Adrenal gland (tissue), 12 donors: ENCODE data around the gene WSB1. TPM values are rescaled to one million over a fixed set of nuclear protein-coding genes. Genes with fewer than 3 reads are reported as not detected.

Experiments used
- DNase-seq, 7 donors: peaks; one replicate each; pipeline ENCODE4 v3.0.0-alpha.2; 2019 to 2020
- H3K27ac ChIP-seq, 5 donors: fragments of 200-600 bp; sonication (generic) in 4 of 5; 1 replicate in 3 of 5; 2 replicates in 2 of 5; pipeline versions ENCODE4 v1.5.1 to v1.8.0; 2016 to 2020; ENCODE audit warnings: mild to moderate bottlenecking in 1 of 5
- H3K27me3 ChIP-seq: fragments of 200-600 bp; 2 replicates; pipeline ENCODE4 v1.8.0; 2021
- H3K36me3 ChIP-seq, 2 donors: fragments of 200-600 bp; replicated peaks in 1 of 2; 1 replicate in 1 of 2; 2 replicates in 1 of 2; pipeline versions ENCODE4 v1.5.1 to v1.8.0; 2018 to 2022
- H3K4me1 ChIP-seq, 2 donors: fragments of 200-600 bp; replicated peaks in 1 of 2; 1 replicate in 1 of 2; 2 replicates in 1 of 2; pipeline versions ENCODE4 v1.5.1 to v1.8.0; 2018 to 2021
- H3K4me3 ChIP-seq, 4 donors: fragments of 200-600 bp; sonication (generic) in 3 of 4; one replicate each; pipeline ENCODE4 v1.5.1; 2016 to 2018
- H3K9me3 ChIP-seq, 3 donors: fragments of 200-600 bp; sonication (generic) in 1 of 3; replicated peaks in 1 of 3; 1 replicate in 2 of 3; 2 replicates in 1 of 3; pipeline versions ENCODE4 v1.5.1 to v1.8.0; 2016 to 2021
- POLR2A ChIP-seq, 2 donors: fragments of 450-650 bp; IDR thresholded peaks; one replicate each; pipeline ENCODE4 v1.6.1; 2017; ENCODE audit warnings: antibody characterized with exemption in 2 of 2, mild to moderate bottlenecking in 2 of 2, moderate library complexity in 1 of 2
- WGBS, 4 donors: extraction: QIAGEN DNeasy Blood & Tissue Kit in 2 of 4; methylation state at CpG; one replicate each; pipeline versions ENCODE4 v1.1.5 to v1.1.7; 2013 to 2017; 5-methylcytosine and 5-hydroxymethylcytosine counted together
- intact Hi-C, 2 donors: fragments of 100-400 bp; cut with DNase I; formaldehyde crosslinking; loops; one replicate each; pipeline versions ENCODE4 v1.14.1 to v1.15.0; 2022 to 2023
- polyA plus RNA-seq, 3 donors: library from polyadenylated mRNA; stranded (reverse); fragments of 200-250 nt in 2 of 3; fragments of 350-450 nt in 1 of 3; fragmentation: Illumina TruSeq in 1 of 3; extraction: RNeasy Lipid Tissue Mini Kit (QIAGEN cat#74804) in 1 of 3; gene quantifications; one replicate each; pipeline ENCODE4 v1.2.3, GENCODE V29; 2013 to 2014
- total RNA-seq, 9 donors: library from RNA; depleted of rRNA in 4 of 9; stranded (reverse); fragments of >200 nt in 4 of 9; fragments of 120-200 nt in 1 of 9; fragmentation: NEBNext Ultra II Directional in 1 of 9; extraction: Animal tissue kit (Norgen Biotek cat#: 25700) in 1 of 9; gene quantifications; one replicate each; pipeline versions ENCODE4 v1.1.0 to v1.2.4, GENCODE V29; 2013 to 2023
- TF ChIP-seq, protein P1 (sequence below), 6 experiments: fragments of 450-650 bp in 4 of 6; fragments of 200-600 bp in 2 of 6; sonication (generic) in 1 of 6; IDR thresholded peaks; 1 replicate in 5 of 6; 2 replicates in 1 of 6; pipeline versions ENCODE4 v1.5.1 to v1.8.0; 2016 to 2021; ENCODE audit warnings: antibody characterized with exemption in 6 of 6, mild to moderate bottlenecking in 2 of 6, moderate library complexity in 1 of 6
- donor health status: healthy with polysubstance abuse.
- donor health status: Bipolar disorder and iron deficiency.
- donor health status: DM: yes; HTN: yes; CAD: no.
- donor health status: DM: no; HTN: no; CAD: no.
- donor health status: DM: no; HTN: no; CAD: no.
- donor health status: DM: yes; HTN: yes; CAD: no.

The WSB1 gene
- total and polyA plus RNA-seq, 12 donors = 27.5 to 170 (median 82.4) TPM

DNA sequence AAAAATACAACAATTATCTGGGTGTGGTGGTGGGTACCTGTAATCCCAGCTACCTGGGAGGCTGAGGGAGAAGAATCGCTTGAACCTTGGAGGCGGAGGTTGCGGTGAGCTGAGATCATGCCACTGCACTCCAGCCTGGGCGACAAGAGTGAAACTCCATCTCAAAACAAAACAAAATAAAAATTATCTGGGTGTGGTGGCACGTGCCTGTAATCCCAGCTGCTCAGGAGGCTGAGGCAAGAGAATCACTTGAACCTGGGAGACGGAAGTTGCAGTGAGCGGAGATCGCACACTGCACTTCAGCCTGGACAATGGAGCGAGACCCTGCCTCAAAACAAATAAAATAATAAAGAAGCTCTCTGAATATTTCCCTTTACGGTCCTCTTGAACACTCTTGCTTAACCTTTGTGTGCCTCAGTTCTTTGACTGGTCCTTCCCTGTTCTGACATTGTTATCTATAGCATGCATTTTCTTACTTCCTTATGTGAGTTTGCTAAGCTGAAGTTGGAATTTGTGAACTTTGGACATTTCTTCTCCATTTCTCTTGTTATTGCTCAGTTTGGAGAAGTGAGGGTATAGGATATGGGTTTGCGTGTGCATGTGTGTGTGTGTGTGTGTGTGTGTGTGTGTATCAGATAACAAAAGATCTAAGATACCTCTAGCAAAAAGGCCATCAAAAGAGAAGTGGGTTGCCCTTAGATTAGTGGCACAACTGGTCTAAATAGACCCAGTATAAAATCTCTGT lies 29.7 kb upstream of the WSB1 start:
- no peaks in the 10 kb centered on the region for H3K27me3 ChIP-seq
- no peak for DNase-seq
- no peaks in the 10 kb centered on the region for H3K9me3 ChIP-seq
- H3K4me1 ChIP-seq = no peaks in the 10 kb centered on the region
- H3K27ac ChIP-seq = no peak overlapping the region
- intact Hi-C loops = no loop called here
- no peaks in the 10 kb centered on the region for H3K36me3 ChIP-seq
- TF ChIP-seq, protein P1, sequence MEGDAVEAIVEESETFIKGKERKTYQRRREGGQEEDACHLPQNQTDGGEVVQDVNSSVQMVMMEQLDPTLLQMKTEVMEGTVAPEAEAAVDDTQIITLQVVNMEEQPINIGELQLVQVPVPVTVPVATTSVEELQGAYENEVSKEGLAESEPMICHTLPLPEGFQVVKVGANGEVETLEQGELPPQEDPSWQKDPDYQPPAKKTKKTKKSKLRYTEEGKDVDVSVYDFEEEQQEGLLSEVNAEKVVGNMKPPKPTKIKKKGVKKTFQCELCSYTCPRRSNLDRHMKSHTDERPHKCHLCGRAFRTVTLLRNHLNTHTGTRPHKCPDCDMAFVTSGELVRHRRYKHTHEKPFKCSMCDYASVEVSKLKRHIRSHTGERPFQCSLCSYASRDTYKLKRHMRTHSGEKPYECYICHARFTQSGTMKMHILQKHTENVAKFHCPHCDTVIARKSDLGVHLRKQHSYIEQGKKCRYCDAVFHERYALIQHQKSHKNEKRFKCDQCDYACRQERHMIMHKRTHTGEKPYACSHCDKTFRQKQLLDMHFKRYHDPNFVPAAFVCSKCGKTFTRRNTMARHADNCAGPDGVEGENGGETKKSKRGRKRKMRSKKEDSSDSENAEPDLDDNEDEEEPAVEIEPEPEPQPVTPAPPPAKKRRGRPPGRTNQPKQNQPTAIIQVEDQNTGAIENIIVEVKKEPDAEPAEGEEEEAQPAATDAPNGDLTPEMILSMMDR (IDR thresholded peaks at IDR 0.05) = no peak
- no peak for TF ChIP-seq POLR2A (IDR thresholded peaks at IDR 0.05)
- 89 to 90% (median 89%) methylated on average over 11 of the region's 11 CpGs for WGBS, 4 donors
- H3K4me3 ChIP-seq = no peak overlapping the region

GRCh38 chr17:27265333-27265732 lies 28.6 kb upstream of the WSB1 start:
- Histone ChIP-seq H3K36me3 (no peaks in the 10 kb centered on the region), H3K4me3 (no peak overlapping the region), H3K9me3 (no peaks in the 10 kb centered on the region), H3K27me3 (no peaks in the 10 kb centered on the region), H3K4me1 (no peaks in the 10 kb centered on the region), H3K27ac (no peak overlapping the region)
- 0 to 69% (median 66%) methylated on average over 1 of the region's 1 CpG for WGBS, 4 donors
- no peak for DNase-seq
- intact Hi-C loops = no loop called here
- TF ChIP-seq, protein P1 (IDR thresholded peaks at IDR 0.05) = no peak
- no peak for TF ChIP-seq POLR2A (IDR thresholded peaks at IDR 0.05)

DNA sequence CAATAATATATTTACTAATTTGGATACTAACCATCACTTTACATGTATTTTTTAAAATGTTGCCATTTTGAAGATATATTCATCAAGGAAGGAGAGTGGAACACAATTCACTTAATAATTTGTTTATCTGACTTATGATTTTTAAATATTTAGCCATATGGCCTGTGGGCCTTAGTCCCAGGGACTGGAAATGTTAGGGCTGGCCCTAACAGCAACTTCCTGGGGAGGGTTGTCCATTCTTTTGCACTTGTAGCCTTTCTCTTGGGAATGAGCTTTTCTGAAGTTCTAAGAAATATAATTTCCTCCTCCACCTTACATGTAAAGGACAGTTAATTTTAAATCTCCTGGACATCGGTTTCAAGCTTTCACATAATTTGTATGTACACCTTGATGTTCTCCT lies 27.7 kb upstream of the WSB1 start:
- intact Hi-C loops = no loop called here
- Histone ChIP-seq H3K4me1 (no peaks in the 10 kb centered on the region), H3K27ac (no peak overlapping the region), H3K27me3 (peaks cover 5% of the 10 kb centered on the region), H3K36me3 (no peaks in the 10 kb centered on the region), H3K9me3 (no peaks in the 10 kb centered on the region), H3K4me3 (no peak overlapping the region)
- DNase-seq = no peak
- 80 to 93% (median 88%) methylated on average over 1 of the region's 1 CpG for WGBS, 4 donors
- no peak for TF ChIP-seq POLR2A (IDR thresholded peaks at IDR 0.05)
- TF ChIP-seq, protein P1 (IDR thresholded peaks at IDR 0.05) = no peak

DNA sequence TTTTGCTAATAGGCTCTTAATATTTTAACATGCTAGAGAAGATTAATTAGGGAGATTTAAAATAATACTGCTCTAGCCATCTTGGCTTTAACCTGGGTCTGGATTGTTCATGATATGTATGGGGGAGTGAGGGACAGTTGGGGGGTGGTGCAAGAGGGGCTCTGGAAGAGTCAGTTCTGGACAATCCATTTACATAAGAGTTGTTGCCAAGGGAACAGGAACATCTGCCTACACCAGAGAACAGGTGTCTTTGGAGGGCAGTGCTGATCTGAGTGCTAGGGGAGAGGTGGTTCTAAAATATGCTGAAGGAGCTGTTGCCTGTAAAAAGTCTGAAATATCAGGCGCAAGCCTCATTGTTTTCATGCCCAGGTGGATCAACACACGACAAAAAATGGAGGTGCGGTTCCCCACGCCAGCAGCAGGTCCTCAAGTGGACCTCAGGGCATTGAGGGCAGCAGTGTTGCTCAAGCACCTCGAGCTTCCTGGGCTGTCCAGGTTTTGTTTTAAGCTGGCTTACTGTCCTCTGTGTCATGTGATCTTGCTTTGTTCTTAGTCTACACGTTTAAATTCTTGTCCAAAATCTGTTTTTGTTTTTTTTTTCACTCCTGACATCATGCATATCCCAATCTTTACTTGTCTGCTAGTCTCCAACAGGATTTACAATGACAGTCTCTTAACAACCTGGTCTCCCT lies 25.4 kb upstream of the WSB1 start:
- H3K9me3 ChIP-seq = no peaks in the 10 kb centered on the region
- 59 to 73% (median 63%) methylated on average over 6 of the region's 6 CpGs for WGBS, 4 donors
- H3K4me3 ChIP-seq = no peak overlapping the region
- intact Hi-C loops = no loop called here
- no peak for DNase-seq
- no peak overlapping the region for H3K27ac ChIP-seq
- H3K4me1 ChIP-seq = no peaks in the 10 kb centered on the region
- no peaks in the 10 kb centered on the region for H3K36me3 ChIP-seq
- peaks cover 5% of the 10 kb centered on the region for H3K27me3 ChIP-seq
- no peak for TF ChIP-seq POLR2A (IDR thresholded peaks at IDR 0.05)
- TF ChIP-seq, protein P1 (IDR thresholded peaks at IDR 0.05) = no peak
